Suprapubic skin (tissue), 4 donors: ENCODE measurements around the gene SPOCK1.

ENCODE experiments used
- CTCF ChIP-seq, 2 donors: fragments of 200-600 bp in 1 of 2; fragments of 450-650 bp in 1 of 2; sonication (generic) in 1 of 2; IDR thresholded peaks; one replicate each; pipeline ENCODE4 v1.5.1; 2016 to 2019; ENCODE audit warnings: antibody characterized with exemption in 2 of 2, mild to moderate bottlenecking in 1 of 2, moderate library complexity in 1 of 2
- EP300 ChIP-seq: sonication (generic); formaldehyde crosslinking; IDR thresholded peaks from one replicate; pipeline ENCODE4 v1.6.1; 2017; ENCODE audit warnings: antibody characterized with exemption
- POLR2A ChIP-seq, 2 donors: fragments of 450-650 bp; IDR thresholded peaks; one replicate each; pipeline ENCODE4 v1.6.1; 2017; ENCODE audit warnings: antibody characterized with exemption in 2 of 2, mild to moderate bottlenecking in 2 of 2, moderate library complexity in 2 of 2
- POLR2AphosphoS5 ChIP-seq, 3 donors: sonication (generic); formaldehyde crosslinking; IDR thresholded peaks; one replicate each; pipeline ENCODE4 v1.6.1; 2017; ENCODE audit warnings: antibody characterized with exemption in 3 of 3

- TF ChIP-seq POLR2A (IDR thresholded peaks at IDR 0.05) (no peak), CTCF (IDR thresholded peaks at IDR 0.05) (no peak), POLR2AphosphoS5 (IDR thresholded peaks at IDR 0.05) (no peak), EP300 (no peak)
These were observed 376.6 kb downstream of the SPOCK1 start for GRCh38 chr5:137122558-137122957.
